ENCODE data around the gene XRN2.

Gene XRN2

GRCh38 chr20:21302664-21303060 lies 469 bp upstream of the XRN2 start:
- Histone ChIP-seq H3K36me3 (ENCODE audit: insufficient read depth, low read length) (no peaks in the 10 kb centered on the region; the same call in 1 of the 2 replicates), H3K27me3 (ENCODE audit: insufficient read depth, low read length) (no peaks in the 10 kb centered on the region), H3K27ac (ENCODE audit: low read depth, low read length) (peak overlapping the region; percentile 98), H3K4me1 (ENCODE audit: insufficient read depth, low read length) (peaks cover 6% of the 10 kb centered on the region; the same call in 1 of the 2 replicates), H3K4me3 (ENCODE audit: low read length) (peak overlapping the region; percentile 95), H3K9ac (ENCODE audit: low read depth, low read length) (peak overlapping the region; percentile 99), H3K9me3 (ENCODE audit: insufficient read depth, low read depth, low read length) (no peaks in the 10 kb centered on the region)
- WGBS: 5% methylated on average over 10 of the region's 12 CpGs

DNA sequence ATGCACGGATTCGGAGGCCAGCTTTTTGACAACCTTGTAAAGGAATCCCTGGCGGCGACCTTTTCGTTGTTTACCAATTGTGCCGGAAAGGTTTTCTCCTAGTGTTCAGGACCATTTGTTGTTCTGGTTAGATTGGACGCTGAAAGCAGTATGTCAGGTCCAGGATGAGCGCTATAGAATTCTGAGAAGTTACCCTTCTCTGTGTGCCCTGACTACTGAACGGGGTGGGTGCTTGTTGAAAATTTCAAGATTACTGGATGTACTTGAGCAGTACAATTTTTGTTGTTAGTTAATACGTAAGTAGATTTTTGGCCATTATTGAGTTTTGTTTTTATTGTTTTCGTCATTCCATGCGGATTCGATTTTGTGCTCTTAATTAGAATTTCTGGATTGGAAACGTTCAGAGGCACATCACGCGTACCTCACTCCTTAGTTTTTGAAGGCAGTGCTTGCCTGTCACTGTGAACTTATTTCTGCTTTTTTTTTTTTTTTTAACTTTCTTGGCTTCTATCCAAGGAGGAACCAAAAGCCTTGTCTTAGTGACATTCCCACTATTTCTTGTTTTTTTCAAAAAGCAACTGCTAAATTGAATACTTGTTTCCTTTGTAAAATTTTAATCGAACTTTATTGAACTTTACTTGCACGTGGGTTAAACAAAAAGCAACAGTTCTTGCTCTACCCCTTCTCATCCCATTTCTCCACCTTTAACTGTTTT lies 898 bp downstream of the XRN2 start:
- H3K27ac ChIP-seq (ENCODE audit: low read depth, low read length): peak overlapping the region; percentile 98
- H3K27me3 ChIP-seq (ENCODE audit: insufficient read depth, low read length): no peaks in the 10 kb centered on the region
- H3K9ac ChIP-seq (ENCODE audit: low read depth, low read length): peak overlapping the region; percentile 99
- peak overlapping the region; percentile 95 for H3K4me3 ChIP-seq (ENCODE audit: low read length)
- H3K9me3 ChIP-seq (ENCODE audit: insufficient read depth, low read depth, low read length): no peaks in the 10 kb centered on the region
- 5% methylated on average over 18 of the region's 18 CpGs for WGBS
- peaks cover 6% of the 10 kb centered on the region for H3K36me3 ChIP-seq (ENCODE audit: insufficient read depth, low read length)
- H3K4me1 ChIP-seq (ENCODE audit: insufficient read depth, low read length): peaks cover 6% of the 10 kb centered on the region; the same call in 1 of the 2 replicates

GRCh38 chr20:21308340-21308739 lies 5.2 kb downstream of the XRN2 start:
- Histone ChIP-seq H3K9ac (ENCODE audit: low read depth, low read length) (no peak overlapping the region), H3K36me3 (ENCODE audit: insufficient read depth, low read length) (peaks cover 6% of the 10 kb centered on the region), H3K4me3 (ENCODE audit: low read length) (no peak overlapping the region), H3K27me3 (ENCODE audit: insufficient read depth, low read length) (no peaks in the 10 kb centered on the region), H3K4me1 (ENCODE audit: insufficient read depth, low read length) (no peaks in the 10 kb centered on the region; the same call in none of the 2 replicates), H3K27ac (ENCODE audit: low read depth, low read length) (no peak overlapping the region), H3K9me3 (ENCODE audit: insufficient read depth, low read depth, low read length) (no peaks in the 10 kb centered on the region)
- 86% methylated on average over 1 of the region's 2 CpGs for WGBS

GRCh38 chr20:21309678-21310467 lies 6.7 kb downstream of the XRN2 start:
- H3K9me3 ChIP-seq (ENCODE audit: insufficient read depth, low read depth, low read length): no peaks in the 10 kb centered on the region
- H3K27me3 ChIP-seq (ENCODE audit: insufficient read depth, low read length): no peaks in the 10 kb centered on the region
- H3K36me3 ChIP-seq (ENCODE audit: insufficient read depth, low read length): peaks cover 6% of the 10 kb centered on the region
- no peak overlapping the region for H3K27ac ChIP-seq (ENCODE audit: low read depth, low read length)
- no peaks in the 10 kb centered on the region; the same call in none of the 2 replicates for H3K4me1 ChIP-seq (ENCODE audit: insufficient read depth, low read length)
- no peak overlapping the region for H3K4me3 ChIP-seq (ENCODE audit: low read length)
- 100% methylated on average over 1 of the region's 2 CpGs for WGBS
- no peak overlapping the region for H3K9ac ChIP-seq (ENCODE audit: low read depth, low read length)

DNA sequence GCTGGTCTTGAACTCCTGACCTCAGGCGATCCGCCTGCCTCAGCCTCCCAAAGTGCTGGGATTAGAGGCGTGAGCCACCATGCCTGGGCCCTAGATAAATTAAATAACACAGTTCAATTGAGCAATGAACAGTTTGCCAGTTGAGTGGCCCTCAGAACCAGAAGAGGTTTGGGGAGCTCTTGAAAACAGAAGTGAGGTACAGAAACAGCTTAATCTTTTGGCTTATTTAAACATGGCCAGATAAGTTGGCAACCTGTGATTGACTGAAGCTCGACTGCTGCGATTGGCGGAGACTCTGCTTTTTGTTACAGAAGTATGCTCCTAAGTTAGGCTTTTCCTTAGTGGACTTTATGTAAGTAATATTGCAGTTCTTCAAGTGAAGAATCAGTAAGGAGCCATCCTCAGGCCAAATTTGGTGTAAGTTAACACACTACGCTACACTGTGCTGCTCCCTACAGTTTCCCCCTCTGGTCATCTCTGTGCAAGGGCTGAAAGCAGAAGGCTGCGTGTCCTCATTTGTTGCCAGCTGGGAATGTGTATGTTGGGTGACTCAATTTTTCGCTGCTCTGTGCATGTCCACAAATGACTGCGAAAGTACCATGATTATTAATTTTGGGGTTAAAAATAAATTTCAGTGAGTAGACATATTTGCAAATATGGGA lies 9.8 kb downstream of the XRN2 start:
- Histone ChIP-seq H3K4me3 (ENCODE audit: low read length) (no peak overlapping the region), H3K36me3 (ENCODE audit: insufficient read depth, low read length) (peaks cover 6% of the 10 kb centered on the region), H3K27ac (ENCODE audit: low read depth, low read length) (no peak overlapping the region), H3K27me3 (ENCODE audit: insufficient read depth, low read length) (no peaks in the 10 kb centered on the region), H3K9ac (ENCODE audit: low read depth, low read length) (no peak overlapping the region), H3K4me1 (ENCODE audit: insufficient read depth, low read length) (peaks cover 3% of the 10 kb centered on the region; the same call in 1 of the 2 replicates), H3K9me3 (ENCODE audit: insufficient read depth, low read depth, low read length) (no peaks in the 10 kb centered on the region)
- 87% methylated on average over 10 of the region's 10 CpGs for WGBS

- Histone ChIP-seq H3K27ac (ENCODE audit: low read depth, low read length) (no peak overlapping the region), H3K27me3 (ENCODE audit: insufficient read depth, low read length) (no peaks in the 10 kb centered on the region), H3K9me3 (ENCODE audit: insufficient read depth, low read depth, low read length) (no peaks in the 10 kb centered on the region), H3K36me3 (ENCODE audit: insufficient read depth, low read length) (no peaks in the 10 kb centered on the region), H3K9ac (ENCODE audit: low read depth, low read length) (no peak overlapping the region), H3K4me1 (ENCODE audit: insufficient read depth, low read length) (peaks cover 3% of the 10 kb centered on the region; the same call in 1 of the 2 replicates), H3K4me3 (ENCODE audit: low read length) (no peak overlapping the region)
- 88% methylated on average over 4 of the region's 4 CpGs for WGBS
Observed at GRCh38 chr20:21315138-21315537, 12.0 kb downstream of the XRN2 start.

DNA sequence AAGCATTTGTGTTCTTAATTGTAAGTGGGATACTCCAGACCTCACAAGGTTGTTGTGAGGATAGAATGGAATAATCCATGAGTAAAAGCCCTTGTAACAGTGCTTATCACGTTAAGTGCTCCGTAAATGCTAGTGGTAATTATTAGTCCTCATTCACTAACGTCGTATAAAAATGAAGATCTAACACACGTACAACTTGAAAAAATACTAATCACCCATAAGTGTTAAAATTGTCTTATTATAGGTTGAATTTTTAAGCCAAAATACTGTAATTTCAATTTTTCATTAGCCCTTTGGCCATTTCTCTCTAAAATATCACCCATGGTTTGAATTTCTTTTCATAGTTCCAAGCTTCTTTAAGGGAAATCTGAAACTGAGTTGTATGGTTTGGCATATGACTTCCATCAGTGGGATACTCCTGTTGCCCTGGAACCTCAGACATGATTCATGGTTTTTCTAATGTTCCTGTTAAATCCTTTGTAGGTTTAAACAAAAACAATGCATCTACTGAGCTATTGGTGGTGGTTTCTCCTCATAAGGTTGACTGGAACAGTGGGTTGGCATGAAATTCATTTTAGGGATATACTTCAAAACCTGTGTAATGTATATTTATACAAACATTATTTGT lies 19.1 kb downstream of the XRN2 start:
- H3K9ac ChIP-seq (ENCODE audit: low read depth, low read length): no peak overlapping the region
- H3K4me1 ChIP-seq (ENCODE audit: insufficient read depth, low read length): peaks cover 40% of the 10 kb centered on the region
- no peak overlapping the region for H3K27ac ChIP-seq (ENCODE audit: low read depth, low read length)
- H3K4me3 ChIP-seq (ENCODE audit: low read length): no peak overlapping the region
- H3K27me3 ChIP-seq (ENCODE audit: insufficient read depth, low read length): no peaks in the 10 kb centered on the region
- WGBS: 96% methylated on average over 2 of the region's 5 CpGs
- H3K36me3 ChIP-seq (ENCODE audit: insufficient read depth, low read length): no peaks in the 10 kb centered on the region; the same call in 1 of the 2 replicates
- H3K9me3 ChIP-seq (ENCODE audit: insufficient read depth, low read depth, low read length): no peaks in the 10 kb centered on the region

- Histone ChIP-seq H3K9ac (ENCODE audit: low read depth, low read length) (no peak overlapping the region), H3K4me3 (ENCODE audit: low read length) (no peak overlapping the region), H3K27ac (ENCODE audit: low read depth, low read length) (no peak overlapping the region), H3K27me3 (ENCODE audit: insufficient read depth, low read length) (no peaks in the 10 kb centered on the region), H3K36me3 (ENCODE audit: insufficient read depth, low read length) (peaks cover 6% of the 10 kb centered on the region; the same call in 1 of the 2 replicates), H3K9me3 (ENCODE audit: insufficient read depth, low read depth, low read length) (no peaks in the 10 kb centered on the region), H3K4me1 (ENCODE audit: insufficient read depth, low read length) (peaks cover 40% of the 10 kb centered on the region)
- WGBS: 92% methylated on average over 3 of the region's 3 CpGs
Observed at GRCh38 chr20:21322921-21323331, 19.8 kb downstream of the XRN2 start.

GRCh38 chr20:21323640-21324039 lies 20.5 kb downstream of the XRN2 start:
- Histone ChIP-seq H3K36me3 (ENCODE audit: insufficient read depth, low read length) (peaks cover 13% of the 10 kb centered on the region; the same call in 1 of the 2 replicates), H3K27ac (ENCODE audit: low read depth, low read length) (no peak overlapping the region), H3K4me3 (ENCODE audit: low read length) (no peak overlapping the region), H3K27me3 (ENCODE audit: insufficient read depth, low read length) (no peaks in the 10 kb centered on the region), H3K9ac (ENCODE audit: low read depth, low read length) (no peak overlapping the region), H3K9me3 (ENCODE audit: insufficient read depth, low read depth, low read length) (no peaks in the 10 kb centered on the region), H3K4me1 (ENCODE audit: insufficient read depth, low read length) (peaks cover 40% of the 10 kb centered on the region)
- WGBS: 90% methylated on average over 2 of the region's 3 CpGs

DNA sequence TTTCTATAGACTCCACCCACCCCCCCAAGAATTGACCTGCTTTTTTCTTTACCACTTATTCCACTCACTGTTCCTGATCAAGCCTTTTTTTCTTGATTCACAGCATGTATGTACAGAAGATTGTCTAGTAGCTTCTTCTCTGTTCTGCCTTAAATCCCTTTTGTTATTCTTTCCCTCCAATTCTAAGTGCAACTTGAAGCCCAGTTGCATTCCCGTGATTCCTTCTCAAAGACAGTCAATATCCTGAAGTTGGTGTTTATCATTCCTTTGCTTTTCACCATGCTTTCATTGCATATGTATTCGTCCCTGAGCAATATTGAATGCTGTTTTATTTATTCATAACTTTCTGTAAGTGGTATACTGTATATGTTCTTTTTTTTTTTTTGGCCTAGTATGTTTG lies 21.0 kb downstream of the XRN2 start:
- H3K4me1 ChIP-seq (ENCODE audit: insufficient read depth, low read length): peaks cover 40% of the 10 kb centered on the region
- H3K36me3 ChIP-seq (ENCODE audit: insufficient read depth, low read length): peaks cover 15% of the 10 kb centered on the region
- no peaks in the 10 kb centered on the region for H3K9me3 ChIP-seq (ENCODE audit: insufficient read depth, low read depth, low read length)
- H3K27me3 ChIP-seq (ENCODE audit: insufficient read depth, low read length): no peaks in the 10 kb centered on the region
- H3K27ac ChIP-seq (ENCODE audit: low read depth, low read length): no peak overlapping the region
- WGBS: 79% methylated on average over 1 of the region's 2 CpGs
- H3K9ac ChIP-seq (ENCODE audit: low read depth, low read length): no peak overlapping the region
- H3K4me3 ChIP-seq (ENCODE audit: low read length): no peak overlapping the region

All from HUES64 (cell line).